HUES48 (cell line): ENCODE data around the gene FGF1.

ENCODE experiments used
- H3K27ac ChIP-seq: one replicate; pipeline ENCODE4 v1.7.0; 2013; ENCODE audit warnings: low read depth, low read length, inconsistent platforms
- H3K27me3 ChIP-seq: 2 replicates; pipeline ENCODE4 v1.6.1; 2013; ENCODE audit warnings: mild to moderate bottlenecking, low read length; ENCODE audit not compliant: control insufficient read depth, insufficient read depth
- H3K36me3 ChIP-seq: 2 replicates; pipeline ENCODE4 v1.6.1; 2013; ENCODE audit warnings: low read length; ENCODE audit not compliant: control insufficient read depth, insufficient read depth
- H3K4me1 ChIP-seq: 2 replicates; pipeline ENCODE4 v1.6.1; 2013; ENCODE audit warnings: mild to moderate bottlenecking, low read length; ENCODE audit not compliant: control insufficient read depth, insufficient read depth
- H3K4me3 ChIP-seq: 2 replicates; pipeline ENCODE4 v1.5.1; 2013; ENCODE audit warnings: mild to moderate bottlenecking, low read depth, low read length
- H3K9ac ChIP-seq: 2 replicates; pipeline ENCODE4 v1.6.1; 2013; ENCODE audit warnings: mild to moderate bottlenecking, low read depth, low read length, moderate library complexity
- H3K9me3 ChIP-seq: 2 replicates; pipeline ENCODE4 v1.6.1; 2013; ENCODE audit warnings: low read length; ENCODE audit not compliant: control insufficient read depth, insufficient read depth

Gene FGF1

GRCh38 chr5:142626786-142627185 is 59.1 kb downstream of the FGF1 start:
- peaks cover 25% of the 10 kb centered on the region for H3K4me1 ChIP-seq
- H3K36me3 ChIP-seq = no peaks in the 10 kb centered on the region
- H3K27ac ChIP-seq = no peak overlapping the region
- no peaks in the 10 kb centered on the region for H3K27me3 ChIP-seq
- H3K9me3 ChIP-seq = no peaks in the 10 kb centered on the region
- H3K4me3 ChIP-seq = no peak overlapping the region
- H3K9ac ChIP-seq = no peak overlapping the region

GRCh38 chr5:142626099-142626498 is 59.8 kb downstream of the FGF1 start:
- H3K27me3 ChIP-seq = no peaks in the 10 kb centered on the region
- no peak overlapping the region for H3K4me3 ChIP-seq
- H3K4me1 ChIP-seq = peaks cover 25% of the 10 kb centered on the region
- H3K27ac ChIP-seq = no peak overlapping the region
- no peak overlapping the region for H3K9ac ChIP-seq
- H3K9me3 ChIP-seq = no peaks in the 10 kb centered on the region
- H3K36me3 ChIP-seq = no peaks in the 10 kb centered on the region

GRCh38 chr5:142621227-142621626 is 64.7 kb downstream of the FGF1 start:
- no peaks in the 10 kb centered on the region for H3K36me3 ChIP-seq
- peaks cover 21% of the 10 kb centered on the region for H3K4me1 ChIP-seq

GRCh38 chr5:142619815-142620214 is 66.1 kb downstream of the FGF1 start:
- H3K9ac ChIP-seq = no peak overlapping the region
- H3K4me3 ChIP-seq = no peak overlapping the region
- H3K36me3 ChIP-seq = no peaks in the 10 kb centered on the region
- H3K9me3 ChIP-seq = no peaks in the 10 kb centered on the region
- H3K4me1 ChIP-seq = peaks cover 7% of the 10 kb centered on the region
- no peak overlapping the region for H3K27ac ChIP-seq
- H3K27me3 ChIP-seq = no peaks in the 10 kb centered on the region

More at GRCh38 chr5:142621227-142621626, 64.7 kb downstream of the FGF1 start:
- H3K27me3 ChIP-seq = no peaks in the 10 kb centered on the region
- no peak overlapping the region for H3K4me3 ChIP-seq
- no peaks in the 10 kb centered on the region for H3K9me3 ChIP-seq
- H3K9ac ChIP-seq = no peak overlapping the region
- no peak overlapping the region for H3K27ac ChIP-seq

GRCh38 chr5:142618130-142618523 is 67.8 kb downstream of the FGF1 start:
- H3K9ac ChIP-seq = no peak overlapping the region
- H3K4me3 ChIP-seq = no peak overlapping the region
- H3K27ac ChIP-seq = no peak overlapping the region
- no peaks in the 10 kb centered on the region for H3K36me3 ChIP-seq
- H3K9me3 ChIP-seq = no peaks in the 10 kb centered on the region
- H3K27me3 ChIP-seq = no peaks in the 10 kb centered on the region
- H3K4me1 ChIP-seq = no peaks in the 10 kb centered on the region

- no peak overlapping the region for H3K9ac ChIP-seq
- no peak overlapping the region for H3K27ac ChIP-seq
- H3K36me3 ChIP-seq = no peaks in the 10 kb centered on the region
- no peaks in the 10 kb centered on the region for H3K27me3 ChIP-seq
- no peak overlapping the region for H3K4me3 ChIP-seq
- no peaks in the 10 kb centered on the region for H3K9me3 ChIP-seq
- H3K4me1 ChIP-seq = no peaks in the 10 kb centered on the region
These were observed 68.3 kb downstream of the FGF1 start for GRCh38 chr5:142617416-142618129.

- Histone ChIP-seq H3K36me3 (no peaks in the 10 kb centered on the region), H3K27me3 (no peaks in the 10 kb centered on the region), H3K4me3 (no peak overlapping the region), H3K9ac (no peak overlapping the region), H3K27ac (no peak overlapping the region), H3K4me1 (no peaks in the 10 kb centered on the region), H3K9me3 (no peaks in the 10 kb centered on the region)
These were observed 69.9 kb downstream of the FGF1 start for GRCh38 chr5:142615948-142616347.

GRCh38 chr5:142614054-142614453 is 71.8 kb downstream of the FGF1 start:
- Histone ChIP-seq H3K27me3 (no peaks in the 10 kb centered on the region), H3K9ac (no peak overlapping the region), H3K36me3 (no peaks in the 10 kb centered on the region), H3K9me3 (no peaks in the 10 kb centered on the region), H3K4me1 (no peaks in the 10 kb centered on the region), H3K27ac (no peak overlapping the region), H3K4me3 (no peak overlapping the region)

- Histone ChIP-seq H3K27me3 (no peaks in the 10 kb centered on the region), H3K9ac (no peak overlapping the region), H3K4me1 (no peaks in the 10 kb centered on the region), H3K36me3 (no peaks in the 10 kb centered on the region), H3K27ac (no peak overlapping the region), H3K4me3 (no peak overlapping the region), H3K9me3 (no peaks in the 10 kb centered on the region)
These were observed 72.6 kb downstream of the FGF1 start for GRCh38 chr5:142613271-142613671.

GRCh38 chr5:142612494-142613270 is 73.2 kb downstream of the FGF1 start:
- H3K36me3 ChIP-seq = no peaks in the 10 kb centered on the region
- H3K4me3 ChIP-seq = no peak overlapping the region
- no peak overlapping the region for H3K9ac ChIP-seq
- no peaks in the 10 kb centered on the region for H3K27me3 ChIP-seq
- no peaks in the 10 kb centered on the region for H3K4me1 ChIP-seq
- no peaks in the 10 kb centered on the region for H3K9me3 ChIP-seq
- H3K27ac ChIP-seq = no peak overlapping the region

- no peak overlapping the region for H3K27ac ChIP-seq
- no peak overlapping the region for H3K9ac ChIP-seq
- H3K27me3 ChIP-seq = no peaks in the 10 kb centered on the region
- no peaks in the 10 kb centered on the region for H3K36me3 ChIP-seq
- H3K4me3 ChIP-seq = no peak overlapping the region
- H3K9me3 ChIP-seq = no peaks in the 10 kb centered on the region
- no peaks in the 10 kb centered on the region for H3K4me1 ChIP-seq
These were observed 74.7 kb downstream of the FGF1 start for GRCh38 chr5:142611154-142611553.
